GM23248 (cell line): ENCODE results near the gene KLHDC8B. TPM values are rescaled to one million over a fixed set of nuclear protein-coding genes. Genes with fewer than 3 reads are reported as not detected.

Experiments
- DNase-seq: peaks from one replicate; pipeline ENCODE4 v3.0.0-alpha.2; 2015
- H2AFZ ChIP-seq: fragments of 200-600 bp; sonication (generic); 2 replicates; pipeline ENCODE4 v1.6.1; 2016; ENCODE audit warnings: antibody characterized with exemption
- H3F3A ChIP-seq: fragments of 200-600 bp; sonication (generic); 2 replicates; pipeline ENCODE4 v1.6.1; 2016; ENCODE audit warnings: mild to moderate bottlenecking, antibody characterized with exemption, mixed run types; ENCODE audit not compliant: insufficient read depth
- H3K27ac ChIP-seq: fragments of 200-600 bp; sonication (generic); 2 replicates; pipeline ENCODE4 v1.5.1; 2016; ENCODE audit warnings: mild to moderate bottlenecking
- H3K27me3 ChIP-seq: fragments of 200-600 bp; sonication (generic); replicated peaks from 2 replicates; pipeline ENCODE4 v1.6.1; 2016; ENCODE audit warnings: mild to moderate bottlenecking; ENCODE audit not compliant: insufficient read depth
- H3K36me3 ChIP-seq: fragments of 200-600 bp; sonication (generic); 2 replicates; pipeline ENCODE4 v1.6.1; 2016; ENCODE audit warnings: low read depth, mild to moderate bottlenecking
- H3K4me1 ChIP-seq: fragments of 200-600 bp; sonication (generic); 2 replicates; pipeline ENCODE4 v1.6.1; 2016; ENCODE audit warnings: mild to moderate bottlenecking; ENCODE audit not compliant: insufficient read depth
- H3K4me2 ChIP-seq: fragments of 200-600 bp; sonication (generic); one replicate; pipeline ENCODE4 v1.6.1; 2016; ENCODE audit warnings: mild to moderate bottlenecking; ENCODE audit not compliant: unreplicated experiment
- H3K4me3 ChIP-seq: fragments of 200-600 bp; sonication (generic); 2 replicates; pipeline ENCODE4 v1.5.1; 2016; ENCODE audit warnings: mild to moderate bottlenecking
- H3K79me2 ChIP-seq: fragments of 200-600 bp; sonication (generic); 2 replicates; pipeline ENCODE4 v1.6.1; 2016; ENCODE audit warnings: mild to moderate bottlenecking; ENCODE audit not compliant: insufficient read depth
- H3K9ac ChIP-seq: fragments of 200-600 bp; sonication (generic); 2 replicates; pipeline ENCODE4 v1.6.1; 2016; ENCODE audit warnings: mild to moderate bottlenecking
- H3K9me2 ChIP-seq: fragments of 200-600 bp; sonication (generic); 2 replicates; pipeline ENCODE4 v1.6.1; 2016; ENCODE audit warnings: mixed run types, mild to moderate bottlenecking, moderate library complexity; ENCODE audit not compliant: insufficient read depth
- H3K9me3 ChIP-seq: fragments of 200-600 bp; sonication (generic); one replicate; pipeline ENCODE4 v1.6.1; 2017; ENCODE audit warnings: low read depth
- H4K20me1 ChIP-seq: fragments of 200-600 bp; sonication (generic); 2 replicates; pipeline ENCODE4 v1.6.0; 2016; ENCODE audit not compliant: insufficient read depth
- EZH2 ChIP-seq: fragments of 200-600 bp; sonication (generic); IDR thresholded peaks from 2 replicates; pipeline ENCODE4 v1.6.1; 2018; ENCODE audit warnings: antibody characterized with exemption, mild to moderate bottlenecking; ENCODE audit not compliant: insufficient read depth, poor library complexity, severe bottlenecking
- EZH2phosphoT487 ChIP-seq: fragments of 200-600 bp; sonication (generic); IDR thresholded peaks from 2 replicates; pipeline ENCODE4 v1.6.1; 2018; ENCODE audit warnings: antibody characterized with exemption, moderate library complexity, mild to moderate bottlenecking, low read depth; ENCODE audit not compliant: insufficient read depth
- WGBS, 2 experiments: methylation state at CpG; one replicate each; pipeline ENCODE4 v1.1.6; 2015 to 2017; ENCODE audit warnings: low lambda C conversion rate in 2 of 2, low coverage in 1 of 2; ENCODE audit errors: missing lambda C conversion rate in 2 of 2; 5-methylcytosine and 5-hydroxymethylcytosine counted together
- in situ Hi-C: fragments of 300-500 bp; cut with MboI; formaldehyde crosslinking; loops from 2 replicates; pipeline ENCODE4 v1.15.0; 2020
- polyA plus RNA-seq: library from polyadenylated mRNA; unstranded; fragments of >200 nt; fragmentation: Nextera tagmentation; extraction: Ambion mirVana; gene quantifications from 2 replicates; pipeline ENCODE4 v1.2.1, GENCODE V29; 2016
- total RNA-seq: library from RNA; depleted of rRNA; stranded (reverse); fragments of >200 nt; shearing (Covaris generic); gene quantifications from 2 replicates; pipeline ENCODE4 v1.2.3, GENCODE V29; 2014

Gene KLHDC8B
- total and polyA plus RNA-seq, 2 experiments from 2014 or later, result 13.5 to 19.5 TPM

DNA sequence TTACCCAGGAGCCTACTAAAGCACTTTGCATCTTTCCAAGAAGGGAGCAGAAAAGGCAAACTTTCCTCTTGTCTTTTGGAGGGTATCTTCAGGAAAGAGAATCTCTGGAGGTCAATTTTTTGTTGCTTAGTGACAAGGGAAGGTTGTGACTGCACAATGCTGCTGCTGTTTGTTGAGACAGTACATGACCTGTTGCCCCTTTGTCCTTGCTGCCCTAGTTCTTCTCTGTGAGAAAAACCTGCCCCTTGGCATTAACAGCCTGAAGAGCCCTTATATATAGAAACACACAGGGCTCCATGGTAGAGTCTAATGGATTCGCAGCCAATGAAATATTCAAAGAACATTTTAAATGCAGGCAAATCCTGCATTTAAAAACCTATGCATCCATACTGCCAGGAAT, 20.3 kb downstream of the KLHDC8B start:
- no peak for DNase-seq
- 42 to 50% methylated on average over 1 of the region's 1 CpG for WGBS, 2 experiments

DNA sequence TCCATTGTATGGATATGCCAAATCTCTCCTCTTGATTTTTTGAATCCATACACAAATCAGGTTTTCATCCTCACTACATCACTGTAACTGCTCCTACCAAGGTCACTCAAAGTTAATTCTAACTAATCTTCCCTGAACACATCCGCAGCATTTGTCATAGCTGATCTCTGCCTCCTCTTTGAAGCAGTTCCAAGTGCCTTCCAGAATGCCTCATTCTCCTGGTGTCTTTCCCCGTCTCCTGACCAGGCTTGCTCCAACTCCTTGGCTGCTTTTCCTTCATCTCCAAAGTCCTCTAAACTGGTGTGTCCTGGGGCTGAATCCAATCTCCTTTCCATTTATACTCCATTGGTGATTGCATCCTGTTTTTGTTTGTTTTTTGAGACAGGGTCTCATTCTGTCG, 26.8 kb downstream of the KLHDC8B start:
- H2AFZ ChIP-seq, result peak overlapping the region; percentile 83; the same call in 1 of the 2 replicates
- in situ Hi-C loops, result no loop called here
- no peak overlapping the region for H3K4me2 ChIP-seq
- peak; percentile 63 for DNase-seq
- no peaks in the 10 kb centered on the region for H3K36me3 ChIP-seq
- H3K79me2 ChIP-seq, result peaks cover 13% of the 10 kb centered on the region
- WGBS, 2 experiments, result 37 to 43% methylated on average over 3 of the region's 3 CpGs
- H4K20me1 ChIP-seq, result no peaks in the 10 kb centered on the region
- no peaks in the 10 kb centered on the region for H3K9me3 ChIP-seq
- no peaks in the 10 kb centered on the region; the same call in 1 of the 2 replicates for H3K4me1 ChIP-seq
- no peak overlapping the region for H3K27ac ChIP-seq
- H3K9ac ChIP-seq, result no peak overlapping the region
- H3K4me3 ChIP-seq, result no peak overlapping the region
- H3K27me3 ChIP-seq, result no peaks in the 10 kb centered on the region
- peaks cover 10% of the 10 kb centered on the region; the same call in 1 of the 2 replicates for H3F3A ChIP-seq
- H3K9me2 ChIP-seq, result no peaks in the 10 kb centered on the region
- TF ChIP-seq EZH2 (no peak), EZH2phosphoT487 (no peak)

More for the DNA sequence above, 20.3 kb downstream of the KLHDC8B start:
- H3K27me3 ChIP-seq, result no peaks in the 10 kb centered on the region; the same call in 1 of the 2 replicates
- H3F3A ChIP-seq, result no peaks in the 10 kb centered on the region
- in situ Hi-C loops, result no loop called here
- H3K4me1 ChIP-seq, result no peaks in the 10 kb centered on the region
- H4K20me1 ChIP-seq, result no peaks in the 10 kb centered on the region
- no peak overlapping the region for H3K4me3 ChIP-seq
- no peaks in the 10 kb centered on the region for H3K36me3 ChIP-seq
- H3K79me2 ChIP-seq, result no peaks in the 10 kb centered on the region
- H2AFZ ChIP-seq, result no peak overlapping the region
- no peaks in the 10 kb centered on the region for H3K9me3 ChIP-seq
- H3K4me2 ChIP-seq, result no peak overlapping the region
- H3K9ac ChIP-seq, result no peak overlapping the region
- no peaks in the 10 kb centered on the region for H3K9me2 ChIP-seq
- no peak overlapping the region for H3K27ac ChIP-seq
- TF ChIP-seq EZH2phosphoT487, result no peak

DNA sequence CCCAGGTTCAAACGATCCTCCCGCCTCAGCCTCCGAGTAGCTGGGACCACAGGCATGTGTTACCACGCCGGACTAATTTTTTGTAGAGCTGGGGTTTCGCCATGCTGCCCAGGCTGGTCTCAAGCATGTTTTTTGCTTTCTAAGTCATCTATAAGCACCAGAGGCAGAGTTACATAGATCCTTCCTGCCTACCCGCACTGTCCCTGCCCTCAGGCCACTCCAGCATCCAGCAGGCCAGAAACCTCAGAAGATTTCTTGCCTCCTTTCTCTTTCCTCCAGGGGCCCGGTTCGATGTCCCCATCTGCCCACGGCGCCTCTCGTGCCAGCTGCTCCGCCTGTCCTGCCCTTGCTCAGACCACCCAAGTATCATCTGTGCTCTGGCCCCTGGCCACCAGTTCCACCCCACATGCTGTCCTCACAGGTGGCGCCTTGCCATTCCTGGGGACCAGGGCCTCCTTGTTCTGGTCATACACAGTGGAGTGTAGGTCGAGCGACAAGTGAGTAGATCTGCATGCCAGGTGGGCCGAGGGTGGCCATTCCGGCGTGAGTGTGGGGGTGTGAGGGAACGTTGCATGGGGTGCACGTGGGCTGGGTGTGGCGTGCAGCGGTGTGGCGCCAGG, 27.3 kb downstream of the KLHDC8B start:
- in situ Hi-C loops, result no loop called here
- 49% methylated on average over 24 of the region's 24 CpGs for WGBS, 2 experiments
- Histone ChIP-seq H3K27me3 (no peaks in the 10 kb centered on the region), H3K4me2 (peak overlapping the region; percentile 52), H3F3A (peaks cover 10% of the 10 kb centered on the region; the same call in 1 of the 2 replicates), H3K27ac (peak overlapping the region; percentile 89), H3K36me3 (no peaks in the 10 kb centered on the region), H3K4me1 (no peaks in the 10 kb centered on the region; the same call in 1 of the 2 replicates), H3K9me2 (no peaks in the 10 kb centered on the region), H4K20me1 (no peaks in the 10 kb centered on the region), H3K4me3 (peak overlapping the region; percentile 75), H3K9me3 (no peaks in the 10 kb centered on the region), H3K79me2 (peaks cover 16% of the 10 kb centered on the region), H3K9ac (peak overlapping the region; percentile 90), H2AFZ (peak overlapping the region; percentile 83)
- no peak for DNase-seq
- TF ChIP-seq EZH2phosphoT487 (no peak), EZH2 (no peak)

DNA sequence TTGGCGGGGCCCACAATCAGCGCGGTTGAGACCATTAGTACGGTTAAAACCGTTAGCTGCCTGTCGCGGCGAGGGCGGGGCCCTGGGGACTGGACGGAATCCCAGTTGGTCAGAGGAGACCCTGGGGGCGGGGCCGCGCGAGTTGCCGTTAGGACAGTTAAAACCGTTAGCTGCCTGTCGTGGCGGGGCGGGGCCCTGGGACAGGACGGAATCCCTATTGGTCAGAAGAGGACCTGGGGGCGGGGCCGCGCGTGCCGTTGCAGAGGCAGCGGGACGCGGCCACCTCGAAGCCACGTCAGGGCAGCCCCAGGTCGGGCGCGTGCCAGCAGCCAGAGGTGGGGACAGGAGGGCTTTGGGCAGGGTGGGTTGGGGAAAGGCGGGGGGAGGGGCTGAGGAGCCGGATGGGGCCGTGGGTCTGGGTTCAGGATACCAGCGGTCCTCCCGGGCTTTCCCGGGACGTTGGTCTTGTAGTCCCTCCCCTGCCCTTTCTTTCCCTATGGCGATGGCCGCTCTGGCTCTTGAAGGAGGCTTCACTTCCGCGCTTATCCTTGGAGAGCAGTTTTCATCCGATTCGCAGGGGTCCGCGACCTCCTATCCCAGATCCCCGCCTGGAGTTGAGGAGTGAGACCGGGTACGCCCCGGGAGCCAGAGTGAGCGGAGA, 28.0 kb downstream of the KLHDC8B start:
- peak; percentile 95 for DNase-seq
- Histone ChIP-seq H4K20me1 (no peaks in the 10 kb centered on the region), H3F3A (peaks cover 10% of the 10 kb centered on the region; the same call in 1 of the 2 replicates), H3K9ac (peak overlapping the region; percentile 90), H3K9me3 (no peaks in the 10 kb centered on the region), H3K27ac (peak overlapping the region; percentile 89), H3K4me1 (no peaks in the 10 kb centered on the region; the same call in 1 of the 2 replicates), H3K27me3 (no peaks in the 10 kb centered on the region), H3K9me2 (no peaks in the 10 kb centered on the region), H3K36me3 (no peaks in the 10 kb centered on the region), H3K4me2 (peak overlapping the region; percentile 79), H3K4me3 (peak overlapping the region; percentile 75), H2AFZ (peak overlapping the region; percentile 83), H3K79me2 (peaks cover 22% of the 10 kb centered on the region)
- in situ Hi-C loops, result no loop called here
- WGBS, 2 experiments, result 19 to 28% methylated on average over 48 to 53 of the region's 53 CpGs
- TF ChIP-seq EZH2 (no peak), EZH2phosphoT487 (no peak)
